Measurements from ENCODE around the gene LEKR1. TPM values are rescaled to one million over a fixed set of nuclear protein-coding genes. Genes with fewer than 3 reads are reported as not detected.

The LEKR1 gene
- total RNA-seq, 2 experiments from 2014 or later: 0.16 TPM; not detected in 1

DNA sequence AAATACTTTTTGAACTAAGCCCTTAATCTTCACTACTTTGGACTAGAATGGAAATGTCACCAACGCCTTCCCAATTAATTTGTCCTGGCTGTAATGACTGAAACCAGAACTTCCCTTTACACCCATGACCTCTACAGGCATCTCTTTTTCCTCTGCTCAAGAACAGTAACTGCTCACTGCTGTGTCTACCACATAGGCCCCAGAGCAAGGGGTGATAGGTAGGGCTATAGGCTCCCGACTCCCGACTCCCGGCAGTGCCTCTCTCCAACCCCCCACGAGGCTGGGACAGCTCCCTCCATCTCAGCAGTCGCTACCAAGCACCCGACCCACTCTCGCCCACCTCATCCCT is 384 bp upstream of the LEKR1 start:
- no peaks in the 10 kb centered on the region for H3K36me3 ChIP-seq (ENCODE audit: insufficient read depth, low read length)
- no peaks in the 10 kb centered on the region for H3K9me2 ChIP-seq (ENCODE audit: insufficient read depth, low read length)
- no peak overlapping the region for H2AFZ ChIP-seq (ENCODE audit: low read length)
- CTCF ChIA-PET (ENCODE audit: unreplicated experiment): no interaction called here
- no peaks in the 10 kb centered on the region for H3K79me2 ChIP-seq (ENCODE audit: insufficient read depth, low read depth, low read length)
- no peaks in the 10 kb centered on the region for H4K20me1 ChIP-seq (ENCODE audit: insufficient read depth, low read length)
- TF ChIP-seq CTCF (conservative IDR thresholded peaks at IDR 0.05; ENCODE audit: low read length) (no peak), EZH2phosphoT487 (IDR thresholded peaks at IDR 0.05; ENCODE audit: borderline replicate concordance, low read depth, low read length) (no peak)
- H3K27ac ChIP-seq (ENCODE audit: low read depth, low read length, poor library complexity, severe bottlenecking): no peak overlapping the region
- no peaks in the 10 kb centered on the region for H3K4me1 ChIP-seq (ENCODE audit: insufficient read depth, low read length, poor library complexity, severe bottlenecking)
- POLR2A ChIA-PET: no interaction called here
- intact Hi-C loops (cut with micrococcal nuclease; ENCODE audit: unreplicated experiment): no loop called here
- BruUV-seq (replicated peaks): no TSS peak
- no peak for DNase-seq (ENCODE audit: low spot score)
- H3K9me3 ChIP-seq (ENCODE audit: low read length): no peaks in the 10 kb centered on the region
- peak overlapping the region; percentile 53; the same call in 1 of the 2 replicates for H3K4me2 ChIP-seq (ENCODE audit: low read length)
- no peak overlapping the region for H3K4me3 ChIP-seq (ENCODE audit: low read depth, low read length, poor library complexity, severe bottlenecking)

DNA sequence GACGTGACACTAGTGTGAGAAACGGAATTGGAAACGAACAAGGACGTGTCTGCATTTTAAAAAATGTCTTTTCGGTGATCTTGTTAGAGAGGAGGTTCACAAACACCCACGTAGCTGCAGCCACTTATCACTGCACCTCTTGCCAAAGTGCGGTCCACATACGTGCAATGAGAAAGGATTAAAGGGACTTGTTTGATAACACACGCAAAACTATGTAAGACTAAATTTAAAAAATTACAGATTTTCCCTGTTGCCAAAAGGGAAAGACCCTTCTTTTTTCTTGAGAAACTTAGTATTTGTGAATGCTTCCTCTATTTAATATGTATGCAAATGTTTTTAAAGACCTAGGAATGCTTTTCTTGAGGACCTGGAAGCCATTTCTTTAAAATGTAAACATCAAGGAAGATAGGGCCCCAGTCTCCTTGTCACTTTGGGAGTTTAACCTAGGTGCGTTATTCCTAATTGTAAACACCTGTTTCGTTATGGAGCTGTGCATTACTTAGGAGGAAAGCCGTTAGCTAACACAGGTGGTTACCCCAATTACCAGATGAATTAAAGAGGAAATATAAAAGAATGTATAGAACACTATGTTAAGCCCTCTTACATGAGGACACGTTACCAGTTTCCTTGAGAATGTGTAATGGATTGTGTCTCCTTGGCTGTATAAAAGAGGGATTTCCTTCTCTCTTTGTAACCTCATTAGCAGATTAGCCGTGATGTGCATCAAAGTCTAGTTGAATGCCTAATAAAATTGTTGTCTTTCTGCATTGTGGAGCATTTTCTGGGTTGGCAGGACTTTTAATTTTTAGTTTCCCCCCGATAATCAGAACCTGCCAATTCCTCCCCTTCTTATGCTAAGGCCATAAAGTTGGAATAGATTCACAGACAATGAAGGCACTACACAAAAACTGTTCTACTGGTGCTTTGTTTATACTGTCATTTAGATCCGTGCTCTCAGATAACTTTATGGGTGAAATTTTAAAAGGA is 1.0 kb downstream of the LEKR1 start:
- Histone ChIP-seq H3K9me3 (ENCODE audit: low read length) (no peaks in the 10 kb centered on the region), H3K36me3 (ENCODE audit: insufficient read depth, low read length) (no peaks in the 10 kb centered on the region), H3K9me2 (ENCODE audit: insufficient read depth, low read length) (no peaks in the 10 kb centered on the region), H3K4me3 (ENCODE audit: low read depth, low read length, poor library complexity, severe bottlenecking) (no peak overlapping the region), H3K4me1 (ENCODE audit: insufficient read depth, low read length, poor library complexity, severe bottlenecking) (no peaks in the 10 kb centered on the region), H3K4me2 (ENCODE audit: low read length) (peak overlapping the region; percentile 53; the same call in 1 of the 2 replicates), H4K20me1 (ENCODE audit: insufficient read depth, low read length) (no peaks in the 10 kb centered on the region), H3K27ac (ENCODE audit: low read depth, low read length, poor library complexity, severe bottlenecking) (no peak overlapping the region), H3K79me2 (ENCODE audit: insufficient read depth, low read depth, low read length) (no peaks in the 10 kb centered on the region), H2AFZ (ENCODE audit: low read length) (no peak overlapping the region)
- TF ChIP-seq CTCF (conservative IDR thresholded peaks at IDR 0.05; ENCODE audit: low read length) (no peak), EZH2phosphoT487 (IDR thresholded peaks at IDR 0.05; ENCODE audit: borderline replicate concordance, low read depth, low read length) (no peak)
- ChIA-PET CTCF (ENCODE audit: unreplicated experiment) (no interaction called here), POLR2A (interaction anchor here (1.2 kb wide), 1 partner anchor 10 kb away, joined by 5 read pairs; no protein-coding TSS in a partner anchor)
- intact Hi-C loops (cut with micrococcal nuclease; ENCODE audit: unreplicated experiment): no loop called here
- DNase-seq (ENCODE audit: low spot score): no peak
- BruUV-seq (replicated peaks): no TSS peak

GRCh38 chr3:156831006-156831405 is 4.9 kb downstream of the LEKR1 start:
- Histone ChIP-seq H2AFZ (ENCODE audit: low read length) (no peak overlapping the region), H3K4me2 (ENCODE audit: low read length) (no peak overlapping the region), H3K36me3 (ENCODE audit: insufficient read depth, low read length) (no peaks in the 10 kb centered on the region), H3K9me2 (ENCODE audit: insufficient read depth, low read length) (no peaks in the 10 kb centered on the region), H3K27ac (ENCODE audit: low read depth, low read length, poor library complexity, severe bottlenecking) (no peak overlapping the region), H3K9me3 (ENCODE audit: low read length) (no peaks in the 10 kb centered on the region), H3K79me2 (ENCODE audit: insufficient read depth, low read depth, low read length) (no peaks in the 10 kb centered on the region), H3K4me1 (ENCODE audit: insufficient read depth, low read length, poor library complexity, severe bottlenecking) (no peaks in the 10 kb centered on the region), H3K4me3 (ENCODE audit: low read depth, low read length, poor library complexity, severe bottlenecking) (no peak overlapping the region), H4K20me1 (ENCODE audit: insufficient read depth, low read length) (no peaks in the 10 kb centered on the region)
- no peak for TF ChIP-seq CTCF (conservative IDR thresholded peaks at IDR 0.05; ENCODE audit: low read length)
- TF ChIP-seq EZH2phosphoT487 (IDR thresholded peaks at IDR 0.05; ENCODE audit: borderline replicate concordance, low read depth, low read length): no peak
- CTCF ChIA-PET (ENCODE audit: unreplicated experiment): no interaction called here
- intact Hi-C loops (cut with micrococcal nuclease; ENCODE audit: unreplicated experiment): no loop called here
- POLR2A ChIA-PET: no interaction called here
- DNase-seq (ENCODE audit: low spot score): no peak
- BruUV-seq (replicated peaks): no TSS peak

Data from OCI-LY7 (cell line).